Osteocyte (in vitro differentiated cells): ENCODE data around the gene DGLUCY. TPM values are rescaled to one million over a fixed set of nuclear protein-coding genes. Genes with fewer than 3 reads are reported as not detected.

Experiments
- DNase-seq: peaks from one replicate; pipeline ENCODE4 v3.0.0; 2021; ENCODE audit warnings: mixed read lengths; ENCODE audit not compliant: unreplicated experiment; ENCODE audit errors: extremely low spot score
- H3K27ac Mint-ChIP-seq: one replicate; pipeline ENCODE4 v1.8.0; 2021; ENCODE audit warnings: mild to moderate bottlenecking, mixed read lengths; ENCODE audit not compliant: unreplicated experiment
- H3K27me3 Mint-ChIP-seq: one replicate; pipeline ENCODE4 v1.8.0; 2021; ENCODE audit warnings: mixed read lengths; ENCODE audit not compliant: unreplicated experiment
- H3K36me3 Mint-ChIP-seq: one replicate; pipeline ENCODE4 v1.8.0; 2021; ENCODE audit warnings: mixed read lengths; ENCODE audit not compliant: unreplicated experiment
- H3K4me1 Mint-ChIP-seq: one replicate; pipeline ENCODE4 v1.8.0; 2021; ENCODE audit warnings: mixed read lengths; ENCODE audit not compliant: unreplicated experiment
- H3K4me3 Mint-ChIP-seq: one replicate; pipeline ENCODE4 v1.8.0; 2021; ENCODE audit warnings: mild to moderate bottlenecking, moderate library complexity, mixed read lengths; ENCODE audit not compliant: unreplicated experiment
- H3K9me3 Mint-ChIP-seq: one replicate; pipeline ENCODE4 v1.8.0; 2021; ENCODE audit warnings: mixed read lengths; ENCODE audit not compliant: unreplicated experiment
- CTCF ChIP-seq: fragments of 200-600 bp; sonication (generic); IDR thresholded peaks from 2 replicates; pipeline ENCODE4 v1.5.0; 2021; ENCODE audit warnings: antibody characterized with exemption, mild to moderate bottlenecking, moderate library complexity
- total RNA-seq: library from RNA; stranded (reverse); gene quantifications from 2 replicates; pipeline ENCODE4 v1.2.1, GENCODE V29; 2021

Gene DGLUCY
- total RNA-seq, 1 donor from 2014 or later, result 20.4 TPM

GRCh38 chr14:91135039-91135438 is 21.2 kb downstream of the DGLUCY start:
- no peak for DNase-seq
- Mint-ChIP-seq H3K27ac (no peak overlapping the region), H3K4me3 (no peak overlapping the region), H3K36me3 (no peaks in the 10 kb centered on the region), H3K9me3 (no peaks in the 10 kb centered on the region), H3K4me1 (peaks cover 3% of the 10 kb centered on the region), H3K27me3 (no peaks in the 10 kb centered on the region)
- no peak for TF ChIP-seq CTCF

GRCh38 chr14:91138511-91139359 is 24.9 kb downstream of the DGLUCY start:
- H3K27me3 Mint-ChIP-seq, result no peaks in the 10 kb centered on the region
- no peaks in the 10 kb centered on the region for H3K36me3 Mint-ChIP-seq
- H3K4me1 Mint-ChIP-seq, result peaks cover 4% of the 10 kb centered on the region
- H3K4me3 Mint-ChIP-seq, result no peak overlapping the region
- TF ChIP-seq CTCF, result peak; percentile 46
- H3K9me3 Mint-ChIP-seq, result no peaks in the 10 kb centered on the region
- no peak for DNase-seq
- no peak overlapping the region for H3K27ac Mint-ChIP-seq

GRCh38 chr14:91139776-91140175 is 25.9 kb downstream of the DGLUCY start:
- TF ChIP-seq CTCF, result no peak
- no peaks in the 10 kb centered on the region for H3K9me3 Mint-ChIP-seq
- no peaks in the 10 kb centered on the region for H3K36me3 Mint-ChIP-seq
- peaks cover 7% of the 10 kb centered on the region for H3K4me1 Mint-ChIP-seq
- H3K4me3 Mint-ChIP-seq, result no peak overlapping the region
- no peaks in the 10 kb centered on the region for H3K27me3 Mint-ChIP-seq
- H3K27ac Mint-ChIP-seq, result no peak overlapping the region
- no peak for DNase-seq

GRCh38 chr14:91140672-91141071 is 26.8 kb downstream of the DGLUCY start:
- H3K4me1 Mint-ChIP-seq, result peaks cover 7% of the 10 kb centered on the region
- DNase-seq, result no peak
- no peak overlapping the region for H3K27ac Mint-ChIP-seq
- H3K27me3 Mint-ChIP-seq, result no peaks in the 10 kb centered on the region
- H3K9me3 Mint-ChIP-seq, result no peaks in the 10 kb centered on the region
- peaks cover 2% of the 10 kb centered on the region for H3K36me3 Mint-ChIP-seq
- H3K4me3 Mint-ChIP-seq, result no peak overlapping the region
- TF ChIP-seq CTCF, result peak; percentile 50

GRCh38 chr14:91142214-91142668 is 28.4 kb downstream of the DGLUCY start:
- H3K27ac Mint-ChIP-seq, result no peak overlapping the region
- H3K36me3 Mint-ChIP-seq, result peaks cover 3% of the 10 kb centered on the region
- no peaks in the 10 kb centered on the region for H3K9me3 Mint-ChIP-seq
- peaks cover 7% of the 10 kb centered on the region for H3K4me1 Mint-ChIP-seq
- no peaks in the 10 kb centered on the region for H3K27me3 Mint-ChIP-seq
- no peak for TF ChIP-seq CTCF
- H3K4me3 Mint-ChIP-seq, result no peak overlapping the region
- DNase-seq, result no peak
